HG03442 (cell line): ENCODE data around the gene PCGF3.
"Not testable (repeated sequence)": the region's sequence is repeated elsewhere in the genome, so short reads cannot be mapped to it uniquely, and the experiment has no call there.

ENCODE experiments used
- ATAC-seq: cut with Tn5 transposase; IDR thresholded peaks from one replicate; pipeline ENCODE4 v1.9.1; 2021; ENCODE audit warnings: mild to moderate bottlenecking, moderate library complexity; ENCODE audit not compliant: unreplicated experiment

Gene PCGF3

GRCh38 chr4:776743-777441, 71.3 kb downstream of the PCGF3 start:
- ATAC-seq = no peak

GRCh38 chr4:777520-778262, 72.1 kb downstream of the PCGF3 start:
- no peak for ATAC-seq

GRCh38 chr4:779555-779954, 73.9 kb downstream of the PCGF3 start:
- ATAC-seq = no peak

GRCh38 chr4:780255-780654, 74.6 kb downstream of the PCGF3 start:
- not testable (repeated sequence) for ATAC-seq

GRCh38 chr4:780716-781492, 75.3 kb downstream of the PCGF3 start:
- peak; percentile 2 for ATAC-seq

- peak; percentile 94 for ATAC-seq
Measured at GRCh38 chr4:781493-782216, 76.0 kb downstream of the PCGF3 start.

- ATAC-seq = no peak
Measured at GRCh38 chr4:784401-785331, 79.0 kb downstream of the PCGF3 start.

- no peak for ATAC-seq
Measured at GRCh38 chr4:785332-786073, 79.9 kb downstream of the PCGF3 start.

- no peak for ATAC-seq
Measured at GRCh38 chr4:786074-786741, 80.6 kb downstream of the PCGF3 start.

- ATAC-seq = no peak
Measured at GRCh38 chr4:786861-787300, 81.2 kb downstream of the PCGF3 start.

GRCh38 chr4:787561-787981, 81.9 kb downstream of the PCGF3 start:
- no peak for ATAC-seq

GRCh38 chr4:788006-788635, 82.5 kb downstream of the PCGF3 start:
- no peak for ATAC-seq

- no peak for ATAC-seq
Measured at GRCh38 chr4:788636-789297, 83.1 kb downstream of the PCGF3 start.

- ATAC-seq = no peak
Measured at GRCh38 chr4:789571-790465, 84.2 kb downstream of the PCGF3 start.

GRCh38 chr4:790466-790820, 84.8 kb downstream of the PCGF3 start:
- no peak for ATAC-seq

GRCh38 chr4:791252-791897, 85.7 kb downstream of the PCGF3 start:
- ATAC-seq = no peak
